Fibroblast of pulmonary artery (primary cell): ENCODE data around the gene IL13RA1.

Source experiments
- DNase-seq: peaks from one replicate; pipeline ENCODE4 v3.0.0-alpha.2; 2010; ENCODE audit warnings: low read depth
- H3K4me3 ChIP-seq: replicated peaks from 2 replicates; pipeline ENCODE4 v1.5.1; 2011; ENCODE audit warnings: low read depth, mild to moderate bottlenecking, control low read depth, low read length, moderate library complexity
- CTCF ChIP-seq: IDR thresholded peaks from 2 replicates; pipeline ENCODE4 v1.5.1; 2011; ENCODE audit warnings: mild to moderate bottlenecking, control low read depth, low read length, inconsistent platforms; ENCODE audit errors: missing control alignments

IL13RA1 gene

DNA sequence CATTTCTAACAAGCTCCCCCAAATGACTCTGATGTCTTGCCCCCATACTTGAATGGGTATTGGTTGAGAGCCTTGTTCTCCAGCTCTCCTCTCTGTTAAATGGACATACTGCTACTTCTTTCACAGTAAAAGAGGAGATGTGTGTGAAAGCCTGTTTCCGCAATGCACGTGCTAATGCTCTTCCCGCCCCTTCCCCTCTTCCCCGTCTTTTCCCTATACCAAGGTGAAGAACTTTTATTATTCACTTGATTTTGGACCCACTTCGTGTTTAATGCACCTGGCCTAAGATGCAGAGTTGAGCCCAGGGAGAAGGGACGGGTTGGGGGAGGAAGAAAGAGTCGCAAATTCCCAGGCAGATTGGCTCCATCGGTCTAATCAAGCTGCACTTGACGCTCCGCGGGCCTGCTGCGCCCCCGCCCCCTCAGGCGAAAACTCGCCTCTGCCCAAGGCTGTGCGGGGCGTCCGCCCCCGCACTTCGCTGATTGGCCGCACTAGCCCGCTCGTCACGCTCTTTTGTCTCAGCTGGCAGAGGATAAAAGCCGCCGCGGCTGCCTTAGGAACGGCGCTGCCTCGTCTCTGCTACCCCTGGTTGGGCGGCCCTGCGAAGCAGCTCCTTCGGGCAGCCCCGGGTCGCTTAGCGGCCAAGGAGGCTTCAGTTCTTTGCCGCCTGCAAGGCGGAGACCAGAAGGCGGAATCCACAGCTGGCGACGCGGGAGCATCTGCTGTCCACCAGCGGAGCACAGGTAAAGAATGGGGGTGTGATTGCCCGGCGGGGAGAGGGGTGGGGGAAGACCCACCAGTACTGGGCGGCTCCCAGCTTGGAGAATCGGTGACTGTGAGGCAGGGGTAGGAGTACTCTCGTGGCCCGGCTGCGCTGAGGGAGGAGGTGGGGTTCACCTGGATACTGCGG, 96.1 kb downstream of the IL13RA1 start, which contains the start of gene ZCCHC12:
ZCCHC12 (plus strand) TSS at position 562 of the 910 bp plus-strand sequence. CDS start 1,421 bp downstream, outside the sequence.
- no peak for TF ChIP-seq CTCF
- peak within 1 kb of the TSS; percentile 32 for H3K4me3 ChIP-seq
- peak; percentile 49 for DNase-seq

GRCh38 chrX:118824173-118824730, 96.8 kb downstream of the IL13RA1 start:
- peak overlapping the region; percentile 32 for H3K4me3 ChIP-seq
- no peak for TF ChIP-seq CTCF
- no peak for DNase-seq

DNA sequence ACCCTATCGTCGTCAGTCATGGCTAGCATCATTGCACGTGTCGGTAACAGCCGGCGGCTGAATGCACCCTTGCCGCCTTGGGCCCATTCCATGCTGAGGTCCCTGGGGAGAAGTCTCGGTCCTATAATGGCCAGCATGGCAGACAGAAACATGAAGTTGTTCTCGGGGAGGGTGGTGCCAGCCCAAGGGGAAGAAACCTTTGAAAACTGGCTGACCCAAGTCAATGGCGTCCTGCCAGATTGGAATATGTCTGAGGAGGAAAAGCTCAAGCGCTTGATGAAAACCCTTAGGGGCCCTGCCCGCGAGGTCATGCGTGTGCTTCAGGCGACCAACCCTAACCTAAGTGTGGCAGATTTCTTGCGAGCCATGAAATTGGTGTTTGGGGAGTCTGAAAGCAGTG, 97.8 kb downstream of the IL13RA1 start:
- no peak for TF ChIP-seq CTCF
- no peak for DNase-seq
- no peak overlapping the region for H3K4me3 ChIP-seq

- H3K4me3 ChIP-seq = peak overlapping the region; percentile 49
- TF ChIP-seq CTCF = peak; percentile 37
- peak; percentile 44 for DNase-seq
Measured at GRCh38 chrX:118839334-118839958, 112.0 kb downstream of the IL13RA1 start.
